ENCODE results near the gene RPS24.

RPS24 gene

GRCh38 chr10:78042752-78043104 is 9.1 kb downstream of the RPS24 start:
- DNase-seq (ENCODE audit: low read depth), result no peak
- H3K4me3 ChIP-seq (ENCODE audit: control insufficient read depth, low read depth, low read length), result no peak overlapping the region
- no peak for TF ChIP-seq CTCF (IDR thresholded peaks at IDR 0.05; ENCODE audit: control insufficient read depth, insufficient read depth, low read depth, low read length, missing control alignments)

GRCh38 chr10:78044179-78044578 is 10.5 kb downstream of the RPS24 start:
- no peak for DNase-seq (ENCODE audit: low read depth)
- H3K4me3 ChIP-seq (ENCODE audit: control insufficient read depth, low read depth, low read length), result no peak overlapping the region
- no peak for TF ChIP-seq CTCF (IDR thresholded peaks at IDR 0.05; ENCODE audit: control insufficient read depth, insufficient read depth, low read depth, low read length, missing control alignments)

- no peak for DNase-seq (ENCODE audit: low read depth)
- no peak for TF ChIP-seq CTCF (IDR thresholded peaks at IDR 0.05; ENCODE audit: control insufficient read depth, insufficient read depth, low read depth, low read length, missing control alignments)
- no peak overlapping the region for H3K4me3 ChIP-seq (ENCODE audit: control insufficient read depth, low read depth, low read length)
Observed at GRCh38 chr10:78044699-78045098, 11.0 kb downstream of the RPS24 start.

- TF ChIP-seq CTCF (IDR thresholded peaks at IDR 0.05; ENCODE audit: control insufficient read depth, insufficient read depth, low read depth, low read length, missing control alignments), result no peak
- DNase-seq (ENCODE audit: low read depth), result no peak
- no peak overlapping the region for H3K4me3 ChIP-seq (ENCODE audit: control insufficient read depth, low read depth, low read length)
Observed at GRCh38 chr10:78045237-78045636, 11.6 kb downstream of the RPS24 start.

GRCh38 chr10:78045856-78046255 is 12.2 kb downstream of the RPS24 start:
- no peak for TF ChIP-seq CTCF (IDR thresholded peaks at IDR 0.05; ENCODE audit: control insufficient read depth, insufficient read depth, low read depth, low read length, missing control alignments)
- DNase-seq (ENCODE audit: low read depth), result no peak
- H3K4me3 ChIP-seq (ENCODE audit: control insufficient read depth, low read depth, low read length), result no peak overlapping the region

GRCh38 chr10:78046711-78047269 is 13.1 kb downstream of the RPS24 start:
- no peak for DNase-seq (ENCODE audit: low read depth)
- no peak overlapping the region for H3K4me3 ChIP-seq (ENCODE audit: control insufficient read depth, low read depth, low read length)
- TF ChIP-seq CTCF (IDR thresholded peaks at IDR 0.05; ENCODE audit: control insufficient read depth, insufficient read depth, low read depth, low read length, missing control alignments), result no peak
